Measurements from ENCODE around the gene AKAP12. TPM values are rescaled to one million over a fixed set of nuclear protein-coding genes. Genes with fewer than 3 reads are reported as not detected.
A peak's percentile ranks its signal among the peaks of the same experiment; 100 is the strongest.

Gene AKAP12
- total RNA-seq, 1 experiment from 2014 or later = 90.0 TPM

DNA sequence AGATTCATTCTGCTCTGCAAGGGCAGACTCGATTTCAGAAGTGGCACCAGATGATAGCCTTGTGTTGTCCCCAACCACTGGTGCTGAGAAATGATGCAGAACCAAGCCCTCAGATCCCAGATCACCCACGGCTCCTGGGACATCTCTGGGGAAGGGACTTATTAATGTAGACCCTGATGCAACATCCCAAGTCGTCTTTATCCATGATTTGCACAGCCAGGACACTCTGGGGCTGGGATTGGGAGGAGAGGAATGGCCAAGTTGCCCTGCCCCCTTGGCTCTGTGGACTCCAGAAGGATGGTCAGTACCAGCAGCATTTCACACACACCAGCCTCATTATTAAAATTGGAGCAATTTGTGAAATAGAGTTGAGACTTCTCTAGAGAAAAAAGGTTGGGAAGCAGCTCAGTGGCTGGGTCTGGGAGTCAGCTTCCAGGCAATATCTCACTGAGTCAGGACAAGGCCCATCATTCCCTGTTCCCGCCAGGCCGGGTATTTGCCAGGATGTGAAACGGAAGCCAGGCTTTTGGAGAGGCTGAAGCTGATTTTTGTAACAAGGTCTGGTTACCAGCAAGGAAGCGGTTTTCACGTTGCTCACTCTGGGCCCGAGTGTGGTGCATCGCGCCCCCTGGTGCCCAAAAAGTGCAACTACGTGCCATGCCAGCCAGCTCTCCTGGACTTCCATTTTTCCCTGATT lies 84.2 kb downstream of the AKAP12 start:
- H3K4me1 Mint-ChIP-seq = peaks cover 24% of the 10 kb centered on the region
- 0 out of 2 replicates have a peak, but pooled peaks cover 3% of the 10 kb centered on the region for H3K36me3 Mint-ChIP-seq
- H3K9me3 Mint-ChIP-seq = no peaks in the 10 kb centered on the region; the same call in 1 of the 2 replicates
- CTCF ChIA-PET = interaction anchor here (0.6 to 4.2 kb wide), 59 partner anchors 10 to 507 kb away, joined by 3 to 93 read pairs (median 5); partner anchors contain the start of gene AKAP12
- H3K27ac Mint-ChIP-seq = peak overlapping the region; percentile 47; the same call in 1 of the 2 replicates
- TF ChIP-seq CREM (CRISPR knock-in tag; IDR thresholded peaks at IDR 0.05) = peak; percentile 37; the same call in 1 of the 2 replicates
- peak; percentile 23; the same call in 1 of the 2 replicates for TF ChIP-seq GABPB1 (CRISPR knock-in tag; IDR thresholded peaks at IDR 0.05)
- TF ChIP-seq ETV6 (CRISPR knock-in tag; IDR thresholded peaks at IDR 0.05) = 0 out of 2 replicates have a peak, but pooled peaks have one; percentile 23
- no peak for TF ChIP-seq RORB (CRISPR knock-in tag; IDR thresholded peaks at IDR 0.05)
- TF ChIP-seq, protein P1, sequence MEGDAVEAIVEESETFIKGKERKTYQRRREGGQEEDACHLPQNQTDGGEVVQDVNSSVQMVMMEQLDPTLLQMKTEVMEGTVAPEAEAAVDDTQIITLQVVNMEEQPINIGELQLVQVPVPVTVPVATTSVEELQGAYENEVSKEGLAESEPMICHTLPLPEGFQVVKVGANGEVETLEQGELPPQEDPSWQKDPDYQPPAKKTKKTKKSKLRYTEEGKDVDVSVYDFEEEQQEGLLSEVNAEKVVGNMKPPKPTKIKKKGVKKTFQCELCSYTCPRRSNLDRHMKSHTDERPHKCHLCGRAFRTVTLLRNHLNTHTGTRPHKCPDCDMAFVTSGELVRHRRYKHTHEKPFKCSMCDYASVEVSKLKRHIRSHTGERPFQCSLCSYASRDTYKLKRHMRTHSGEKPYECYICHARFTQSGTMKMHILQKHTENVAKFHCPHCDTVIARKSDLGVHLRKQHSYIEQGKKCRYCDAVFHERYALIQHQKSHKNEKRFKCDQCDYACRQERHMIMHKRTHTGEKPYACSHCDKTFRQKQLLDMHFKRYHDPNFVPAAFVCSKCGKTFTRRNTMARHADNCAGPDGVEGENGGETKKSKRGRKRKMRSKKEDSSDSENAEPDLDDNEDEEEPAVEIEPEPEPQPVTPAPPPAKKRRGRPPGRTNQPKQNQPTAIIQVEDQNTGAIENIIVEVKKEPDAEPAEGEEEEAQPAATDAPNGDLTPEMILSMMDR (IDR thresholded peaks at IDR 0.05) = peak; percentile 97
- TF ChIP-seq NR1H2 (CRISPR knock-in tag; IDR thresholded peaks at IDR 0.05) = no peak
- TF ChIP-seq, protein P2, sequence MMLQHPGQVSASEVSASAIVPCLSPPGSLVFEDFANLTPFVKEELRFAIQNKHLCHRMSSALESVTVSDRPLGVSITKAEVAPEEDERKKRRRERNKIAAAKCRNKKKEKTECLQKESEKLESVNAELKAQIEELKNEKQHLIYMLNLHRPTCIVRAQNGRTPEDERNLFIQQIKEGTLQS (CRISPR knock-in tag; conservative IDR thresholded peaks at IDR 0.05) = no peak
- TF ChIP-seq ESRRA (CRISPR knock-in tag; IDR thresholded peaks at IDR 0.05; ENCODE audit: borderline replicate concordance) = no peak
- TF ChIP-seq, protein P3, sequence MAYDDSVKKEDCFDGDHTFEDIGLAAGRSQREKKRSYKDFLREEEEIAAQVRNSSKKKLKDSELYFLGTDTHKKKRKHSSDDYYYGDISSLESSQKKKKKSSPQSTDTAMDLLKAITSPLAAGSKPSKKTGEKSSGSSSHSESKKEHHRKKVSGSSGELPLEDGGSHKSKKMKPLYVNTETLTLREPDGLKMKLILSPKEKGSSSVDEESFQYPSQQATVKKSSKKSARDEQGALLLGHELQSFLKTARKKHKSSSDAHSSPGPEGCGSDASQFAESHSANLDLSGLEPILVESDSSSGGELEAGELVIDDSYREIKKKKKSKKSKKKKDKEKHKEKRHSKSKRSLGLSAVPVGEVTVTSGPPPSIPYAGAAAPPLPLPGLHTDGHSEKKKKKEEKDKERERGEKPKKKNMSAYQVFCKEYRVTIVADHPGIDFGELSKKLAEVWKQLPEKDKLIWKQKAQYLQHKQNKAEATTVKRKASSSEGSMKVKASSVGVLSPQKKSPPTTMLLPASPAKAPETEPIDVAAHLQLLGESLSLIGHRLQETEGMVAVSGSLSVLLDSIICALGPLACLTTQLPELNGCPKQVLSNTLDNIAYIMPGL (CRISPR knock-in tag; IDR thresholded peaks at IDR 0.05) = 0 out of 2 replicates have a peak, but pooled peaks have one; percentile 34
- TF ChIP-seq, protein P4, sequence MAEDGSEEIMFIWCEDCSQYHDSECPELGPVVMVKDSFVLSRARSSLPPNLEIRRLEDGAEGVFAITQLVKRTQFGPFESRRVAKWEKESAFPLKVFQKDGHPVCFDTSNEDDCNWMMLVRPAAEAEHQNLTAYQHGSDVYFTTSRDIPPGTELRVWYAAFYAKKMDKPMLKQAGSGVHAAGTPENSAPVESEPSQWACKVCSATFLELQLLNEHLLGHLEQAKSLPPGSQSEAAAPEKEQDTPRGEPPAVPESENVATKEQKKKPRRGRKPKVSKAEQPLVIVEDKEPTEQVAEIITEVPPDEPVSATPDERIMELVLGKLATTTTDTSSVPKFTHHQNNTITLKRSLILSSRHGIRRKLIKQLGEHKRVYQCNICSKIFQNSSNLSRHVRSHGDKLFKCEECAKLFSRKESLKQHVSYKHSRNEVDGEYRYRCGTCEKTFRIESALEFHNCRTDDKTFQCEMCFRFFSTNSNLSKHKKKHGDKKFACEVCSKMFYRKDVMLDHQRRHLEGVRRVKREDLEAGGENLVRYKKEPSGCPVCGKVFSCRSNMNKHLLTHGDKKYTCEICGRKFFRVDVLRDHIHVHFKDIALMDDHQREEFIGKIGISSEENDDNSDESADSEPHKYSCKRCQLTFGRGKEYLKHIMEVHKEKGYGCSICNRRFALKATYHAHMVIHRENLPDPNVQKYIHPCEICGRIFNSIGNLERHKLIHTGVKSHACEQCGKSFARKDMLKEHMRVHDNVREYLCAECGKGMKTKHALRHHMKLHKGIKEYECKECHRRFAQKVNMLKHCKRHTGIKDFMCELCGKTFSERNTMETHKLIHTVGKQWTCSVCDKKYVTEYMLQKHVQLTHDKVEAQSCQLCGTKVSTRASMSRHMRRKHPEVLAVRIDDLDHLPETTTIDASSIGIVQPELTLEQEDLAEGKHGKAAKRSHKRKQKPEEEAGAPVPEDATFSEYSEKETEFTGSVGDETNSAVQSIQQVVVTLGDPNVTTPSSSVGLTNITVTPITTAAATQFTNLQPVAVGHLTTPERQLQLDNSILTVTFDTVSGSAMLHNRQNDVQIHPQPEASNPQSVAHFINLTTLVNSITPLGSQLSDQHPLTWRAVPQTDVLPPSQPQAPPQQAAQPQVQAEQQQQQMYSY (CRISPR knock-in tag; IDR thresholded peaks at IDR 0.05) = peak; percentile 54; the same call in 1 of the 2 replicates
- POLR2A ChIA-PET = interaction anchor here (0.7 to 2.6 kb wide), 3 partner anchors 66 to 320 kb away, joined by 3 to 18 read pairs (median 4); partner anchors contain the start of gene AKAP12
- peaks cover 12% of the 10 kb centered on the region; the same call in 1 of the 2 replicates for H3K27me3 Mint-ChIP-seq (ENCODE audit: low read depth)
- ATAC-seq = peak; percentile 88
- peak overlapping the region; percentile 76 for H3K4me3 Mint-ChIP-seq
- peak; percentile 90 for DNase-seq (ENCODE audit: low spot score)

DNA sequence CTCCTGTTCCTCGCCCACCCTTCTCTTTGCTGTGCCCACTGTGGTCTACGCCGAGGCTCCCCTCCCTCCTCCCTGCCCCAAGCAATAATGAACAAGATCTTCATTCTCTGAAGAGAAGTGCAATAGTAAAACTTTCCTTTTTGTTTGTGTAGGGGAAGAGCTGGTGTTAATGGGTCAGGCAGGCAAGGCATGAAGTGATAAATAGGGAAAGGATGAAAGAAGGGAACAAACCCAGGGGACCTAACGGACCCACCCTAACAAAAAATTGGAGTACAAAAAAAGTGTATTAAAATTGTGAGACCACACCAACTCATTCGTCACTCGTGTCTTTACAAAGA lies 84.7 kb downstream of the AKAP12 start:
- TF ChIP-seq GABPB1 (CRISPR knock-in tag; IDR thresholded peaks at IDR 0.05) = 0 out of 2 replicates have a peak, but pooled peaks have one; percentile 1
- TF ChIP-seq CREM (CRISPR knock-in tag; IDR thresholded peaks at IDR 0.05) = 0 out of 2 replicates have a peak, but pooled peaks have one; percentile 2
- TF ChIP-seq, protein P5, sequence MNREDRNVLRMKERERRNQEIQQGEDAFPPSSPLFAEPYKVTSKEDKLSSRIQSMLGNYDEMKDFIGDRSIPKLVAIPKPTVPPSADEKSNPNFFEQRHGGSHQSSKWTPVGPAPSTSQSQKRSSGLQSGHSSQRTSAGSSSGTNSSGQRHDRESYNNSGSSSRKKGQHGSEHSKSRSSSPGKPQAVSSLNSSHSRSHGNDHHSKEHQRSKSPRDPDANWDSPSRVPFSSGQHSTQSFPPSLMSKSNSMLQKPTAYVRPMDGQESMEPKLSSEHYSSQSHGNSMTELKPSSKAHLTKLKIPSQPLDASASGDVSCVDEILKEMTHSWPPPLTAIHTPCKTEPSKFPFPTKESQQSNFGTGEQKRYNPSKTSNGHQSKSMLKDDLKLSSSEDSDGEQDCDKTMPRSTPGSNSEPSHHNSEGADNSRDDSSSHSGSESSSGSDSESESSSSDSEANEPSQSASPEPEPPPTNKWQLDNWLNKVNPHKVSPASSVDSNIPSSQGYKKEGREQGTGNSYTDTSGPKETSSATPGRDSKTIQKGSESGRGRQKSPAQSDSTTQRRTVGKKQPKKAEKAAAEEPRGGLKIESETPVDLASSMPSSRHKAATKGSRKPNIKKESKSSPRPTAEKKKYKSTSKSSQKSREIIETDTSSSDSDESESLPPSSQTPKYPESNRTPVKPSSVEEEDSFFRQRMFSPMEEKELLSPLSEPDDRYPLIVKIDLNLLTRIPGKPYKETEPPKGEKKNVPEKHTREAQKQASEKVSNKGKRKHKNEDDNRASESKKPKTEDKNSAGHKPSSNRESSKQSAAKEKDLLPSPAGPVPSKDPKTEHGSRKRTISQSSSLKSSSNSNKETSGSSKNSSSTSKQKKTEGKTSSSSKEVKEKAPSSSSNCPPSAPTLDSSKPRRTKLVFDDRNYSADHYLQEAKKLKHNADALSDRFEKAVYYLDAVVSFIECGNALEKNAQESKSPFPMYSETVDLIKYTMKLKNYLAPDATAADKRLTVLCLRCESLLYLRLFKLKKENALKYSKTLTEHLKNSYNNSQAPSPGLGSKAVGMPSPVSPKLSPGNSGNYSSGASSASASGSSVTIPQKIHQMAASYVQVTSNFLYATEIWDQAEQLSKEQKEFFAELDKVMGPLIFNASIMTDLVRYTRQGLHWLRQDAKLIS (CRISPR knock-in tag; IDR thresholded peaks at IDR 0.05; ENCODE audit: borderline replicate concordance) = no peak
- no peak overlapping the region for H3K27ac Mint-ChIP-seq
- H3K36me3 Mint-ChIP-seq = 0 out of 2 replicates have a peak, but pooled peaks cover 3% of the 10 kb centered on the region
- no peak for ATAC-seq
- no peak for DNase-seq (ENCODE audit: low spot score)
- H3K9me3 Mint-ChIP-seq = no peaks in the 10 kb centered on the region; the same call in 1 of the 2 replicates
- POLR2A ChIA-PET = interaction anchor here (0.7 to 2.6 kb wide), 3 partner anchors 66 to 320 kb away, joined by 3 to 18 read pairs (median 4); partner anchors contain the start of gene AKAP12
- H3K4me1 Mint-ChIP-seq = peaks cover 24% of the 10 kb centered on the region
- CTCF ChIA-PET = interaction anchor here (0.6 to 4.2 kb wide), 53 partner anchors 10 to 508 kb away, joined by 3 to 93 read pairs (median 5); partner anchors contain the start of gene AKAP12
- peaks cover 12% of the 10 kb centered on the region; the same call in 1 of the 2 replicates for H3K27me3 Mint-ChIP-seq (ENCODE audit: low read depth)
- H3K4me3 Mint-ChIP-seq = peak overlapping the region; percentile 76

Data from WTC11 (cell line).